Heart right ventricle (tissue), 16 donors: ENCODE data around the gene EPN3. TPM values are rescaled to one million over a fixed set of nuclear protein-coding genes. Genes with fewer than 3 reads are reported as not detected.

Experiments used
- ATAC-seq, 8 donors: fragments of 200-7000 bp; cut with Tn5 transposase; one replicate each; pipeline ENCODE4 v1.9.1; 2020; ENCODE audit warnings: mild to moderate bottlenecking in 8 of 8, moderate library complexity in 8 of 8, moderate number of reproducible peaks in 1 of 8
- DNase-seq, 2 donors: peaks; one replicate each; pipeline ENCODE4 v3.0.0-alpha.2; 2020
- H3K27ac ChIP-seq, 10 donors: fragments of 200-600 bp; sonication (generic) in 2 of 10; one replicate each; pipeline versions ENCODE4 v1.5.0 to v1.8.0; 2020 to 2022; ENCODE audit warnings: mild to moderate bottlenecking in 3 of 10
- H3K27me3 ChIP-seq, 7 donors: fragments of 200-600 bp; one replicate each; pipeline ENCODE4 v1.8.0; 2021 to 2022; ENCODE audit warnings: mild to moderate bottlenecking in 2 of 7
- H3K36me3 ChIP-seq, 9 donors: fragments of 200-600 bp; sonication (generic) in 1 of 9; one replicate each; pipeline versions ENCODE4 v1.5.0 to v1.8.0; 2020 to 2022; ENCODE audit warnings: mild to moderate bottlenecking in 2 of 9
- H3K4me1 ChIP-seq, 9 donors: fragments of 200-600 bp; sonication (generic) in 1 of 9; one replicate each; pipeline versions ENCODE4 v1.5.0 to v1.8.0; 2020 to 2022; ENCODE audit warnings: mild to moderate bottlenecking in 4 of 9
- H3K4me3 ChIP-seq, 10 donors: fragments of 200-600 bp; sonication (generic) in 2 of 10; one replicate each; pipeline versions ENCODE4 v1.5.0 to v1.8.0; 2020 to 2022; ENCODE audit warnings: mild to moderate bottlenecking in 7 of 10, moderate library complexity in 2 of 10
- H3K9me3 ChIP-seq, 11 donors: fragments of 200-600 bp in 10 of 11; sonication (generic) in 2 of 11; one replicate each; pipeline versions ENCODE4 v1.5.0 to v1.8.0; 2013 to 2022; ENCODE audit warnings: mild to moderate bottlenecking in 2 of 11, control low read depth in 1 of 11, moderate library complexity in 1 of 11
- CTCF ChIP-seq, 9 donors: fragments of 200-600 bp; sonication (generic) in 2 of 9; IDR thresholded peaks; one replicate each; pipeline versions ENCODE4 v1.5.0 to v1.8.0; 2021 to 2022; ENCODE audit warnings: antibody characterized with exemption in 9 of 9, mild to moderate bottlenecking in 5 of 9, moderate library complexity in 1 of 9
- WGBS, 2 donors: extraction: QIAGEN DNeasy Blood & Tissue Kit; methylation state at CpG; one replicate each; pipeline ENCODE4 v1.1.7; 2013; ENCODE audit warnings: inconsistent platforms in 1 of 2; 5-methylcytosine and 5-hydroxymethylcytosine counted together
- intact Hi-C, 10 donors: fragments of 100-400 bp; cut with DNase I; formaldehyde crosslinking; loops; one replicate each; pipeline versions ENCODE4 v1.11.1 to v1.14.2; 2022
- polyA plus RNA-seq, 2 donors: library from polyadenylated mRNA; stranded (reverse); fragments of 200-250 nt; gene quantifications; one replicate each; pipeline ENCODE4 v1.2.3, GENCODE V29; 2013
- total RNA-seq, 10 donors: library from RNA; stranded (reverse); fragmentation: NEBNext Ultra II Directional in 3 of 10; extraction: Animal tissue kit (Norgen Biotek cat#: 25700) in 3 of 10; gene quantifications; one replicate each; pipeline versions ENCODE4 v1.2.1 to v1.2.4, GENCODE V29; 2021 to 2023
- donor health status: Arrhythmogenic right ventricular cardiomyopathy.
- donor health status: ischemic (EF 13 %, LVEDD 7.1; RV severe dilation, severe dysfunction).
- donor health status: healthy with polysubstance abuse.
- donor health status: DM: no; HTN: yes; CAD: no.
- donor health status: DM: no; HTN: no; CAD: no.
- donor health status: ischemic (EF 25% LVEDD 6.9; RV normal size, moderate dysfunction).
- donor health status: ischemic (EF 25% LVEDD 5.7; RV mildly dilated, moderate dysfunction).
- donor health status: healthy.
- donor health status: DM: yes; HTN: yes; CAD: no.
- donor health status: Ischemic cardiomyopathy.
- donor health status: ischemic (EF 35%, LVEDD 5.7; RV mildly dilated, moderate dysfunction).
- donor health status: nonischemic (EF 11% LVEDD 7.7; RV severe dilation, severe dysfunction).
- donor health status: DM: yes; HTN: yes; CAD: no.
- donor health status: PGD.
- donor health status: ischemic (EF 29% LVEDD 5.4; RV normal size, mild dysfunction).
- donor health status: nonischemic (EF 23%, LVEDD 6.1; RV moderate dilation, normal function).

Gene EPN3
- total and polyA plus RNA-seq, 12 donors: 3.0 to 21.5 (median 10.1) TPM

DNA sequence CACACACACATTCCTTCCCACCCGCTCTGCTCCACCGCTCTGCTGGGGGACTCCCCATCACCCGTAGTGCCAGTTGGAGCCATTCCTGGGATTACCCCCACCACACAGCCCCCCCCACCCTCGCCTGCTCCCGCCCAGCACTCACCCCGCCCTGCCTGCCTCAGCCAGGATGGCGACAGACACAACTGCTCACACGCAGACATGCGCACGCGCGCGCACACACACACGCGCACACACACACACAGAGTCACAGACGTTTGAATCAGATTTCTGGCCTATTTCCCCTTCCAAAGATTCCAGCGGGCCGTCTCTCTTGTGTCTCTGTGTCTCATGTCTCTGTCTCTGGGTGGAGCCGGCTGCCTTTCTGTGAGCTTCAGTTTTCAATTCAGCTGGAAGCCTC is 32.4 kb downstream of the EPN3 start:
- Histone ChIP-seq H3K36me3 (no peaks in the 10 kb centered on the region), H3K9me3 (no peaks in the 10 kb centered on the region), H3K27me3 (peaks cover 11 to 77% (median 63%) of the 10 kb centered on the region in 7 donors), H3K4me3 (peak overlapping the region in 1 of 10 donors; percentile 11), H3K4me1 (peaks cover 9 to 41% (median 25%) of the 10 kb centered on the region in 9 donors), H3K27ac (no peak overlapping the region)
- no peak for TF ChIP-seq CTCF (IDR thresholded peaks at IDR 0.05)
- peak in 5 of 8 donors; percentile 33 to 56 (median 44) for ATAC-seq
- intact Hi-C loops: loop anchor here in 2 of 10 donors (5.0 kb wide), 2 partner anchors 37 to 42 kb away; no protein-coding TSS in a partner anchor
- DNase-seq: peak; percentile 61 to 73
- 37 to 43% methylated on average over 19 of the region's 19 CpGs for WGBS, 2 donors

DNA sequence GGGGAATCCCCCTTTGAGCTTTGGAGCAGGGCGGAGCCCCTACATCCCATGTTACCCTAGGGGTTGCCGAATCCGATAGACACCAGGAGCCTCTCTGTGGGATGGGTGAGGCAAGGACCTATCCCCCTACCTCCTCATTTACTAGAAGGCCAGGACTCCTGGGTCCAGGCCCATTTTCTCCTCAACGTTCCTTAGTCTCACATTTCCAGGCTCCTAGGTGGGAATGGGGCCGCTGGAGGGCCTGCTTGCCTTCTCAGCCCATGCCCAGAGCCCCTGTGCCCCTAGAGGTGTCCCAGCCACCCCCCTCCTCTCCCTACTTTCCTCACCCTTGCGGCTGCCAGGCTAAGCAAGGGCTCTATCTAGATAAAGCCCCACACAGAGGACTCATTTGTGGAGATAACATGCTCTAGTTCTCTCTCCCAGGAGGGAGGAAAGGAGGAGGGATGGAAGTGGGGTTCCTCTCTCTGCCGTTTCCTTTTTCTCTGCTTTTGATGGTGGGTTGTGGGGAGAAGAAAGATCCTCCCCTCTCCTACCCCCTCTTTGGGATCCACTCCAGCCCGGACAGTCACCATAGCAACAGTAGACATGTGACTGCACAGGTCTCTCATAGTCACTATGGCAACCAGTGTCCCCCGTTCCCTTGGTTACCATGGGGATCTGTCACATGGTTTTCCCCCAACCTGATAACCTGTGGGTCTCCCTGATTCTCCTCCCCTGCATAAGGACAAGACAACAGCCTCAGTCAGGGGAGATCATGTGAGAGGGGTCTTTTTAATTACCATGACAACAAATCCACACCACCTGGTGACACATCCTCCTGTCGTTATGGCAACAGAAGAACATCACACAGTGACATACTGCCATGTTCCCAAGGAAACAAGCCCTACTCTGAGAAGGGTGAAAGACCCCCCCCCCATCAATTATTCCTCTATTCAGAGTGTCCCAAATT is 33.1 kb downstream of the EPN3 start:
- DNase-seq (no peak), ATAC-seq (no peak)
- peaks cover 8 to 70% (median 55%) of the 10 kb centered on the region in 7 donors for H3K27me3 ChIP-seq

DNA sequence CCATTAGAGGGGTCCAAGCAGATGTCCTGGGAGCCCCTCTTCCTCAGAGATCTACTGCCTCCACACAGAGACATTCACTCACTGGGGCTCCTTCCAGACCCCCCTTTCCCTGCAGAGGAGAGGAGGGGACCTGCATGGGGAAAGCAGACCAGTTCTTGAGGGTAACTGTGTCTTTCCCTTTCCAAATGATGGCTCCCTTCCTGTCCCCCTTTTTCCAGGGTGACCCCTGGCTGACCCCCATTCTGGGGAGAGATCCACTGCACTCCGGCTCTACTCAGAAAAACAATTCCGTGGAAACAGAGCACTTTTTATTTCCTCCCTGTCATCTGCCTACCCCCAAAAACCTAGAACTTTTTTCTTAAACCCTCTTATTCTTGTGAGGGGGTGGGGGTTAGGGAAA is 34.4 kb downstream of the EPN3 start:
- intact Hi-C loops: loop anchor here in 1 of 10 donors (5.0 kb wide), 1 partner anchor 40 kb away; no protein-coding TSS in a partner anchor
- DNase-seq: no peak
- Histone ChIP-seq H3K27me3 (peaks cover 0 to 61% (median 43%) of the 10 kb centered on the region in 7 donors), H3K9me3 (no peaks in the 10 kb centered on the region), H3K36me3 (no peaks in the 10 kb centered on the region), H3K4me1 (peaks cover 0 to 23% (median 8%) of the 10 kb centered on the region in 9 donors), H3K27ac (no peak overlapping the region), H3K4me3 (no peak overlapping the region)
- 46 to 50% methylated on average over 2 of the region's 2 CpGs for WGBS, 2 donors
- ATAC-seq: no peak
- TF ChIP-seq CTCF (IDR thresholded peaks at IDR 0.05): no peak

More for the DNA sequence above, 33.1 kb downstream of the EPN3 start:
- no peaks in the 10 kb centered on the region for H3K36me3 ChIP-seq
- TF ChIP-seq CTCF (IDR thresholded peaks at IDR 0.05): no peak
- H3K4me1 ChIP-seq: peaks cover 6 to 35% (median 19%) of the 10 kb centered on the region in 9 donors
- H3K27ac ChIP-seq: no peak overlapping the region
- intact Hi-C loops: loop anchor here in 1 of 10 donors (5.0 kb wide), 1 partner anchor 42 kb away; no protein-coding TSS in a partner anchor
- no peaks in the 10 kb centered on the region for H3K9me3 ChIP-seq
- H3K4me3 ChIP-seq: no peak overlapping the region
- 45 to 53% methylated on average over 10 of the region's 10 CpGs for WGBS, 2 donors

GRCh38 chr17:50568659-50569058 is 36.1 kb downstream of the EPN3 start:
- no peak for TF ChIP-seq CTCF (IDR thresholded peaks at IDR 0.05)
- WGBS, 2 donors: 90 to 94% methylated on average over 12 of the region's 12 CpGs
- no peaks in the 10 kb centered on the region for H3K36me3 ChIP-seq
- DNase-seq (no peak), ATAC-seq (no peak)
- peaks cover 0 to 18% (median 5%) of the 10 kb centered on the region in 9 donors for H3K4me1 ChIP-seq
- H3K4me3 ChIP-seq: no peak overlapping the region
- H3K27me3 ChIP-seq: peaks cover 0 to 43% (median 26%) of the 10 kb centered on the region in 7 donors
- H3K9me3 ChIP-seq: no peaks in the 10 kb centered on the region
- no peak overlapping the region for H3K27ac ChIP-seq
- intact Hi-C loops: loop anchor here in 1 of 10 donors (5.0 kb wide), 1 partner anchor 39 kb away; no protein-coding TSS in a partner anchor
